K562 (cell line): ENCODE measurements around the gene COL16A1. TPM values are rescaled to one million over a fixed set of nuclear protein-coding genes. Genes with fewer than 3 reads are reported as not detected.

Experiments used
- ATAC-seq: fragments of 200-7000 bp; cut with Tn5 transposase; 3 replicates; pipeline ENCODE4 v1.9.1; 2020; ENCODE audit warnings: moderate library complexity
- BruUV-seq: library from RNA; stranded (reverse); fragments of 400-500 nt; replicated peaks from 2 replicates; lab custom pipeline; 2021; lab: Mats Ljungman, UMichigan
- CTCF ChIA-PET: fragments of 300-600 bp; formaldehyde crosslinking; extraction: SDS; loops from one replicate; lab custom pipeline; 2021; ENCODE audit warnings: low intra/inter-chr PET ratio; lab: Yijun Ruan, JAX
- POLR2A ChIA-PET: fragments of 300-600, 350-650 bp; sonication (Branson Sonifier 250); formaldehyde crosslinking; extraction: SDS; loops from one replicate; lab custom pipeline; 2021; ENCODE audit warnings: antibody characterized with exemption, inconsistent platforms; lab: Yijun Ruan, JAX
- DNase-seq, 4 experiments: peaks; one replicate each; pipeline versions ENCODE4 v3.0.0 to v3.0.0-alpha.2; 2011 to 2018; ENCODE audit warnings: low spot score in 3 of 4, mixed read lengths in 3 of 4; ENCODE audit errors: extremely low read depth in 1 of 4
- FAIRE-seq: peaks from 2 replicates; lab custom pipeline; 2011; peaks lifted over from hg19 to GRCh38; lab: Jason Lieb, UNC
- H2AFZ ChIP-seq: 2 replicates; pipeline ENCODE4 v1.6.0; 2011; ENCODE audit warnings: low read depth, low read length, control low read depth, inconsistent platforms
- H3K27ac ChIP-seq: fragments of 200-600 bp; 3 replicates; pipeline ENCODE4 v1.8.0; 2011; ENCODE audit warnings: low read depth, mild to moderate bottlenecking, control low read depth, inconsistent platforms, low read length, moderate library complexity, mixed read lengths; ENCODE audit errors: extremely low read depth
- H3K27me3 ChIP-seq, 2 experiments: fragments of 300-600 bp in 1 of 2; 2 replicates in 1 of 2; 3 replicates in 1 of 2; pipeline versions ENCODE4 v1.6.0 to v1.8.0; 2011; ENCODE audit warnings: inconsistent platforms in 2 of 2, low read length in 2 of 2, mild to moderate bottlenecking in 1 of 2, mixed read lengths in 1 of 2, moderate library complexity in 1 of 2; ENCODE audit not compliant: control insufficient read depth in 2 of 2, insufficient read depth in 2 of 2
- H3K36me3 ChIP-seq: fragments of 300-600 bp; 3 replicates; pipeline ENCODE4 v1.8.0; 2011; ENCODE audit warnings: mild to moderate bottlenecking, low read length, inconsistent platforms; ENCODE audit not compliant: control insufficient read depth, insufficient read depth
- H3K4me1 ChIP-seq, 2 experiments: fragments of 200-600 bp in 1 of 2; replicated peaks in 1 of 2; 2 replicates in 1 of 2; 3 replicates in 1 of 2; pipeline versions ENCODE4 v1.5.1 to v1.8.0; 2011; ENCODE audit warnings: inconsistent platforms in 2 of 2, low read length in 2 of 2, mild to moderate bottlenecking in 1 of 2, mixed read lengths in 1 of 2, moderate library complexity in 1 of 2; ENCODE audit not compliant: control insufficient read depth in 2 of 2, insufficient read depth in 2 of 2
- H3K4me2 ChIP-seq: 2 replicates; pipeline ENCODE4 v1.6.1; 2011; ENCODE audit warnings: low read length, control low read depth, inconsistent platforms, mixed read lengths; ENCODE audit not compliant: insufficient read depth
- H3K4me3 ChIP-seq: fragments of 200-600 bp; sonication (generic), shearing (Covaris generic); 2 replicates; pipeline ENCODE4 v1.5.1; 2016; ENCODE audit warnings: control low read depth, inconsistent platforms
- H3K79me2 ChIP-seq: fragments of 200-600 bp; 3 replicates; pipeline ENCODE4 v1.8.0; 2011; ENCODE audit warnings: low read length, inconsistent platforms; ENCODE audit not compliant: control insufficient read depth, insufficient read depth
- H3K9ac ChIP-seq, 2 experiments: 2 replicates each; pipeline versions ENCODE4 v1.6.0 to v1.6.1; 2011; ENCODE audit warnings: low read depth in 2 of 2, low read length in 2 of 2, control low read depth in 1 of 2, inconsistent platforms in 1 of 2, mild to moderate bottlenecking in 1 of 2, mixed read lengths in 1 of 2; ENCODE audit not compliant: insufficient read depth in 1 of 2
- H3K9me1 ChIP-seq: one replicate; pipeline ENCODE4 v1.6.0; 2011; ENCODE audit warnings: inconsistent platforms, mild to moderate bottlenecking, low read length, moderate library complexity; ENCODE audit not compliant: control insufficient read depth, insufficient read depth
- H3K9me3 ChIP-seq: replicated peaks from 2 replicates; pipeline ENCODE4 v1.5.1; 2011; ENCODE audit warnings: low read depth, low read length, inconsistent platforms; ENCODE audit not compliant: control insufficient read depth, insufficient read depth
- H4K20me1 ChIP-seq: replicated peaks from 2 replicates; pipeline ENCODE4 v1.6.1; 2011; ENCODE audit warnings: low read length, inconsistent platforms, mixed read lengths; ENCODE audit not compliant: control insufficient read depth, insufficient read depth
- ATF3 ChIP-seq, 2 experiments: fragments of 450-650 bp in 1 of 2; sonication (generic) in 1 of 2; formaldehyde crosslinking in 1 of 2; IDR thresholded peaks in 1 of 2; conservative IDR thresholded peaks in 1 of 2; 2 replicates each; pipeline versions ENCODE4 v1.6.1 to v1.8.1; 2016 to 2023; ENCODE audit warnings: mild to moderate bottlenecking in 2 of 2, moderate library complexity in 2 of 2, inconsistent platforms in 1 of 2, missing genetic modification reagents in 1 of 2
- CAMTA2 ChIP-seq: fragments of 250-450 bp; sonication (Bioruptor Pico); conservative IDR thresholded peaks from 2 replicates; pipeline ENCODE4 v1.5.1; 2022
- CTCF ChIP-seq, 3 experiments: IDR thresholded peaks in 2 of 3; conservative IDR thresholded peaks in 1 of 3; 2 replicates each; pipeline ENCODE4 v1.5.1; 2011 to 2012; ENCODE audit warnings: low read length in 3 of 3, mild to moderate bottlenecking in 3 of 3, control low read depth in 2 of 3, improper control_type of control experiment in 1 of 3, inconsistent platforms in 1 of 3, low read depth in 1 of 3, mixed read lengths in 1 of 3, moderate library complexity in 1 of 3; ENCODE audit not compliant: insufficient read depth in 2 of 3
- FIP1L1 ChIP-seq: fragments of 200-400 bp; formaldehyde crosslinking; IDR thresholded peaks from 2 replicates; pipeline ENCODE4 v1.6.1; 2018; ENCODE audit warnings: mild to moderate bottlenecking, low read depth, low read length; ENCODE audit not compliant: poor library complexity, severe bottlenecking
- TRIM25 ChIP-seq: fragments of 450-650 bp; IDR thresholded peaks from 2 replicates; pipeline ENCODE4 v1.7.0; 2016; ENCODE audit warnings: borderline replicate concordance
- WGBS: fragments of 100-300 bp; shearing (Covaris generic); methylation state at CpG from one replicate; pipeline ENCODE4 v1.1.6; 2016; ENCODE audit warnings: low coverage, mixed read lengths; ENCODE audit not compliant: insufficient coverage; ENCODE audit errors: missing lambda C conversion rate; 5-methylcytosine and 5-hydroxymethylcytosine counted together
- in situ Hi-C: fragments of 300-500 bp; cut with MboI; formaldehyde crosslinking; loops from 4 replicates; pipeline ENCODE4 v1.15.0; 2018; ENCODE audit warnings: inconsistent platforms, mixed read lengths
- intact Hi-C: fragments of 100-400 bp; cut with micrococcal nuclease; formaldehyde crosslinking; loops from 2 replicates; pipeline ENCODE4 v1.14.2; 2022
- polyA plus RNA-seq, 8 experiments: library from polyadenylated mRNA; depleted of rRNA in 4 of 8; stranded (reverse) in 5 of 8; unstranded in 3 of 8; fragments of >200 nt; fragmentation: Nextera tagmentation in 2 of 8; fragmentation: Illumina TruSeq in 1 of 8; extraction: Ambion mirVana in 2 of 8; extraction: Trizol in 1 of 8; gene quantifications; 2 replicates each; pipeline versions ENCODE4 v1.2.1 to v1.2.3, GENCODE V29; 2011 to 2014; ENCODE audit warnings: inconsistent platforms in 1 of 8, missing spikeins in 1 of 8
- total RNA-seq, 7 experiments: library from RNA; depleted of rRNA in 6 of 7; stranded (reverse); fragments of >200 nt in 6 of 7; fragmentation: Illumina TruSeq in 2 of 7; extraction: Trizol in 2 of 7; gene quantifications; 2 replicates each; pipeline versions ENCODE4 v1.2.1 to v1.2.3, GENCODE V29; 2011 to 2021; ENCODE audit warnings: low replicate concordance in 1 of 7

The COL16A1 gene
- total and polyA plus RNA-seq, 9 of the 15 experiments (the other 6 are each of a cell fraction or from before 2014, with no cell fraction given), result 0.11 to 0.60 (median 0.11) TPM; not detected in 6

GRCh38 chr1:31751822-31752241 is 48.0 kb upstream of the COL16A1 start:
- WGBS, result 3% methylated on average over 5 of the region's 5 CpGs
- H4K20me1 ChIP-seq, result peaks cover 38% of the 10 kb centered on the region
- H3K4me1 ChIP-seq, result peaks cover 0 to 25% of the 10 kb centered on the region in 2 experiments; a peak in 2 of 5 replicates
- no peak overlapping the region for H2AFZ ChIP-seq
- BruUV-seq, result no TSS peak
- ChIA-PET POLR2A (interaction anchor here (0.7 to 0.9 kb wide), 2 partner anchors 9 to 17 kb away, joined by 3 to 4 read pairs; no protein-coding TSS in a partner anchor), CTCF (no interaction called here)
- no peak overlapping the region for H3K4me2 ChIP-seq
- H3K9ac ChIP-seq, result no peak overlapping the region
- TF ChIP-seq FIP1L1, result no peak
- no peak for TF ChIP-seq TRIM25
- TF ChIP-seq CTCF (IDR thresholded peaks at IDR 0.05 in 2 of 3, conservative IDR thresholded peaks at IDR 0.05 in 1 of 3; ENCODE audit: insufficient read depth in 2 of 3, low read depth in 1 of 3, low read length in 3 of 3), result no peak
- TF ChIP-seq CAMTA2 (CRISPR knock-in tag), result no peak
- TF ChIP-seq ATF3 (IDR thresholded peaks at IDR 0.05), result no peak
- TF ChIP-seq ATF3 (CRISPR knock-in tag; conservative IDR thresholded peaks at IDR 0.05), result no peak
- DNase-seq (no peak), ATAC-seq (no peak), FAIRE-seq (no peak)
- no peak overlapping the region for H3K27ac ChIP-seq
- H3K27me3 ChIP-seq, result peaks cover 22 to 68% of the 10 kb centered on the region in 2 experiments
- no peak overlapping the region for H3K4me3 ChIP-seq
- H3K9me1 ChIP-seq, result no peaks in the 10 kb centered on the region
- in situ Hi-C loops, result no loop called here
- no peaks in the 10 kb centered on the region for H3K79me2 ChIP-seq
- intact Hi-C loops, result no loop called here
- H3K36me3 ChIP-seq, result no peaks in the 10 kb centered on the region
- no peaks in the 10 kb centered on the region for H3K9me3 ChIP-seq
